ENCODE results near the gene CFAP100. TPM values are rescaled to one million over a fixed set of nuclear protein-coding genes. Genes with fewer than 3 reads are reported as not detected.

The CFAP100 gene
- total RNA-seq, 1 donor from 2014 or later: not detected

DNA sequence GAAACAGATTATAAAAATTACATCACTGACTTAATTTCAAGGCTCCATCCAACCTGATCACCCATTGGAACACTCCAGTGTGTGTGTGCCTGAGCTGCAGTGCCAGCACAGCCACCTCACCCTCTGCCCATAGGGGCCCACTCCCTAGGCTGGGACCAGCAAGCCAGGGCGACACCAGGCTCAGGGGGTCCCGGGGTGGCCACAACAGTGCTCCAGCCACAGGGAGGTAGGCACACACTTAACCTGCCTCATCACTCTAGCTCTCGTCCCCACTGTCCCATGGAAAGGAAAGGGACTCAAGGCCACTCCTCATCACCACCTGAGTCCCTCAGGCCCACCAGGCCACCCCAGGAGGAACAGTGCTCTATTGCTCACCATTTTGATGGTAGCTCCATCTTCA lies 56.0 kb downstream of the CFAP100 start:
- no peak overlapping the region for H3K27ac Mint-ChIP-seq (ENCODE audit: unreplicated experiment)
- H3K27me3 Mint-ChIP-seq (ENCODE audit: unreplicated experiment): no peaks in the 10 kb centered on the region
- no peak overlapping the region for H3K4me3 Mint-ChIP-seq (ENCODE audit: unreplicated experiment)
- H3K36me3 Mint-ChIP-seq (ENCODE audit: low read depth, unreplicated experiment): peaks cover 18% of the 10 kb centered on the region
- peaks cover 22% of the 10 kb centered on the region for H3K4me1 Mint-ChIP-seq (ENCODE audit: unreplicated experiment)
- DNase-seq (ENCODE audit: low spot score): no peak
- TF ChIP-seq, protein P1, sequence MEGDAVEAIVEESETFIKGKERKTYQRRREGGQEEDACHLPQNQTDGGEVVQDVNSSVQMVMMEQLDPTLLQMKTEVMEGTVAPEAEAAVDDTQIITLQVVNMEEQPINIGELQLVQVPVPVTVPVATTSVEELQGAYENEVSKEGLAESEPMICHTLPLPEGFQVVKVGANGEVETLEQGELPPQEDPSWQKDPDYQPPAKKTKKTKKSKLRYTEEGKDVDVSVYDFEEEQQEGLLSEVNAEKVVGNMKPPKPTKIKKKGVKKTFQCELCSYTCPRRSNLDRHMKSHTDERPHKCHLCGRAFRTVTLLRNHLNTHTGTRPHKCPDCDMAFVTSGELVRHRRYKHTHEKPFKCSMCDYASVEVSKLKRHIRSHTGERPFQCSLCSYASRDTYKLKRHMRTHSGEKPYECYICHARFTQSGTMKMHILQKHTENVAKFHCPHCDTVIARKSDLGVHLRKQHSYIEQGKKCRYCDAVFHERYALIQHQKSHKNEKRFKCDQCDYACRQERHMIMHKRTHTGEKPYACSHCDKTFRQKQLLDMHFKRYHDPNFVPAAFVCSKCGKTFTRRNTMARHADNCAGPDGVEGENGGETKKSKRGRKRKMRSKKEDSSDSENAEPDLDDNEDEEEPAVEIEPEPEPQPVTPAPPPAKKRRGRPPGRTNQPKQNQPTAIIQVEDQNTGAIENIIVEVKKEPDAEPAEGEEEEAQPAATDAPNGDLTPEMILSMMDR (IDR thresholded peaks at IDR 0.05; ENCODE audit: unreplicated experiment): no peak
- H3K9me3 Mint-ChIP-seq (ENCODE audit: unreplicated experiment): no peaks in the 10 kb centered on the region

DNA sequence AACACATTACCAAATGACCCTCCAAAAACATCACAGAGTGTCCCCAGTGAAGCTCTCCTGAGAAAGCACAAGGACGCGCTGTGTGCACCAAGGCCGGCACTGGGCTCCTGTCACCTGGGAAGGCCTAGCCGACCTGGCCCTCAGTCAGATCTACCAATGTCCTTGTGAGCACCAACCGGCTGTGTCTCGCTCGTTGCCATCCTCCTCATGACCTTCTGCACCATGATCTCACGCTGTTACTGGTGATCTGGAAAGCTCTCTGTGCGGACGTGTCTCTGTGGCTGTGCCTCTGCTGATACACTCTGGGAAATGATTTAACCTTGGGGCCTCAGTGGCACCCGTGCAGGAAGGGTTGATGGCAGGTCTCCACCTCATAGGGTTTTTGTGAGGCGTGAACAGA lies 56.8 kb downstream of the CFAP100 start:
- TF ChIP-seq, protein P1 (IDR thresholded peaks at IDR 0.05; ENCODE audit: unreplicated experiment): no peak
- Mint-ChIP-seq H3K4me1 (ENCODE audit: unreplicated experiment) (peaks cover 20% of the 10 kb centered on the region), H3K9me3 (ENCODE audit: unreplicated experiment) (no peaks in the 10 kb centered on the region), H3K4me3 (ENCODE audit: unreplicated experiment) (no peak overlapping the region), H3K27ac (ENCODE audit: unreplicated experiment) (no peak overlapping the region), H3K36me3 (ENCODE audit: low read depth, unreplicated experiment) (peaks cover 18% of the 10 kb centered on the region), H3K27me3 (ENCODE audit: unreplicated experiment) (no peaks in the 10 kb centered on the region)
- no peak for DNase-seq (ENCODE audit: low spot score)

DNA sequence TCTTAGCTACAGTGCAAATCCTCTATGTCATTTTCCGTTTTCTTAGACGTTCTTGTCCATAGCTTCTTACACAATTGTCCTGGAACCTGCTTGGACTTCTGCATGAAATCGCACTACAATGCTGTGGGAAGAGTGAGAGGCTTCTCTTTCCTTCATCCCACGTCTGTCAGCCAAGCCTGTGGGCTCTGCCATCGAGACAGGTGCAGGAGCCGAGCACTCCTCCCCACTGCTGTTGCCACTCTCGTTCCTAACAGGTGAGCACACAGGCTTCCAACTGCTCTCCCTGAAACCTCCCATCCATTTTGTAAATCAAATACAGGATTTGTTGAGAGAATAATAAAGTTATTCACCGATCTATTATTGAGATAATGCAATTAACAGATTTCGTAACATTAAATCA lies 57.5 kb downstream of the CFAP100 start:
- TF ChIP-seq, protein P1 (IDR thresholded peaks at IDR 0.05; ENCODE audit: unreplicated experiment): no peak
- no peaks in the 10 kb centered on the region for H3K9me3 Mint-ChIP-seq (ENCODE audit: unreplicated experiment)

DNA sequence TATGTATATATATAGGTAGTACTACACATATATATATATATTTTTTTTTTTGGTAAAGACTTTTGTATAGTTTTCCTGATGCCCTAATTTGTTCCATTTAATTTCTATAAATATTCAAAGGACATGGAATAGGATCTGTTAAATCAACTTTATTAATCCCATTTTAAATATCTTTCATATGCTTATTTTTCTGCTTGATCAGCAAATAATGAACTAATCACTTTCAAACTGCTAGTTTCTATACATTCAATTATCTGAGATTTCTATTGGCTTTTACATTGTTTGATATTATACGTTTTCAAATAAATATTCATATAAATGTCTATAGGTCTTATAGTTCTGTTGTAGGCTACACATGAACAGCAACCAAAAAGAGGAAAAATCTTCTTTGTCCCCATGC lies 59.3 kb downstream of the CFAP100 start:
- no peak overlapping the region for H3K4me3 Mint-ChIP-seq (ENCODE audit: unreplicated experiment)
- H3K27me3 Mint-ChIP-seq (ENCODE audit: unreplicated experiment): no peaks in the 10 kb centered on the region
- H3K9me3 Mint-ChIP-seq (ENCODE audit: unreplicated experiment): no peaks in the 10 kb centered on the region
- DNase-seq (ENCODE audit: low spot score): no peak
- peaks cover 20% of the 10 kb centered on the region for H3K4me1 Mint-ChIP-seq (ENCODE audit: unreplicated experiment)
- H3K27ac Mint-ChIP-seq (ENCODE audit: unreplicated experiment): peak overlapping the region; percentile 43
- TF ChIP-seq, protein P1 (IDR thresholded peaks at IDR 0.05; ENCODE audit: unreplicated experiment): no peak
- H3K36me3 Mint-ChIP-seq (ENCODE audit: low read depth, unreplicated experiment): peaks cover 18% of the 10 kb centered on the region

More for the DNA sequence above, 57.5 kb downstream of the CFAP100 start:
- Mint-ChIP-seq H3K27me3 (ENCODE audit: unreplicated experiment) (no peaks in the 10 kb centered on the region), H3K4me1 (ENCODE audit: unreplicated experiment) (peaks cover 20% of the 10 kb centered on the region), H3K36me3 (ENCODE audit: low read depth, unreplicated experiment) (peaks cover 18% of the 10 kb centered on the region), H3K4me3 (ENCODE audit: unreplicated experiment) (no peak overlapping the region), H3K27ac (ENCODE audit: unreplicated experiment) (no peak overlapping the region)
- DNase-seq (ENCODE audit: low spot score): no peak

DNA sequence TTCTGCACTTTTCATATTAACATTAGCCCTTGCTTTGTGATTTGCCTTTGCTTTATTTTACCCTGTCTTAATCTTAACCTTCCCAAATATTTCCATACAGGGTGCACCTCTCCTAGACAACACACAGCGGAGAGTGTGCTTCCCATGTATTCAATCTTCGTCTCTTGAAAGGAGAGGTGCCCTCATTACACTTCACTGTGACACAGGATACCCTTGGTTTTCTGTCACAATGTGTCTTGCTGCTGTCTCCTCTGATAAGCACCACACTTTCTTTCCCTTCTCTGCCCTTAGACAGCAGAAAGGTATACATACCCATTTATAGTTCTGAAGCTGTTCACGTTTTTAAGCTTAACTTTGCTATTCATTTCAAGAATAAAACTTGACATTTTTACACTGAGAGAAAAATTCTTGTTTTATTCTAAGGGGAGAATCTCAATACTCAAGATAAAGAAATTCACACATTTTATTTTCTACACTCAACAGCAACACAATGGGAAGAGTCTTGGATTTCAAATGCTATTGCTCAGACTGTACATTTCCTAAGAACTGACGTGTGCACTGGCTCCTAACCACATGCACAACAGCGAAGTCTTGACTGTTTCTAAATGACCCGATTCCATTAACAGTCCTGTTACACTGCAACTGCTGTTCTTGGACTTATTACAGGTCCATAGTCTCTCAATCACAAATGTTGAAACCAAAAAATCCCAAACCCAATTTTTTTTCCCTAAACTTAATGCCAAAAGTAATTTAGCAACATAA lies 59.9 kb downstream of the CFAP100 start:
- Mint-ChIP-seq H3K9me3 (ENCODE audit: unreplicated experiment) (no peaks in the 10 kb centered on the region), H3K4me1 (ENCODE audit: unreplicated experiment) (peaks cover 20% of the 10 kb centered on the region), H3K36me3 (ENCODE audit: low read depth, unreplicated experiment) (peaks cover 18% of the 10 kb centered on the region), H3K27ac (ENCODE audit: unreplicated experiment) (peak overlapping the region; percentile 78), H3K27me3 (ENCODE audit: unreplicated experiment) (no peaks in the 10 kb centered on the region), H3K4me3 (ENCODE audit: unreplicated experiment) (no peak overlapping the region)
- no peak for DNase-seq (ENCODE audit: low spot score)
- TF ChIP-seq, protein P1 (IDR thresholded peaks at IDR 0.05; ENCODE audit: unreplicated experiment): no peak

All from endothelial cell (in vitro differentiated cells).